SK-N-SH treated with all-trans-retinoic acid at 6 μM for 48 hours (cell line): ENCODE measurements around the gene IFT52.

Experiments
- ARNTL ChIP-seq: fragments of 450-650 bp; formaldehyde crosslinking; IDR thresholded peaks from 2 replicates; pipeline ENCODE4 v1.5.0; 2020; ENCODE audit warnings: low read depth, mild to moderate bottlenecking, moderate library complexity, borderline replicate concordance
- CSRNP3 ChIP-seq: fragments of 250-450 bp; sonication (Bioruptor Pico); IDR thresholded peaks from 2 replicates; pipeline ENCODE4 v1.5.1; 2021; ENCODE audit warnings: mild to moderate bottlenecking, moderate library complexity
- ZFP3 ChIP-seq: fragments of 250-450 bp; sonication (Bioruptor Pico); IDR thresholded peaks from 2 replicates; pipeline ENCODE4 v1.5.0; 2020; ENCODE audit warnings: mild to moderate bottlenecking, moderate library complexity
- ZNF8 ChIP-seq: fragments of 450-650 bp; formaldehyde crosslinking; IDR thresholded peaks from 2 replicates; pipeline ENCODE4 v1.5.0; 2020; ENCODE audit warnings: mild to moderate bottlenecking, moderate library complexity

GRCh38 chr20:43576108-43576507, 14.6 kb upstream of the IFT52 start:
- TF ChIP-seq ARNTL (CRISPR knock-in tag): no peak
- TF ChIP-seq ZNF8: no peak
- no peak for TF ChIP-seq ZFP3 (CRISPR knock-in tag)
- TF ChIP-seq CSRNP3 (CRISPR knock-in tag): no peak
